Putamen (tissue), 1 donor: ENCODE results near the gene PCSK6.
A peak's percentile ranks its signal among the peaks of the same experiment; 100 is the strongest.

ENCODE experiments used
- DNase-seq: peaks from one replicate; pipeline ENCODE4 v3.0.0-alpha.2; 2016; ENCODE audit warnings: low spot score

Gene PCSK6

GRCh38 chr15:101446518-101447167, 42.9 kb downstream of the PCSK6 start:
- DNase-seq: no peak

- DNase-seq: no peak
Measured at GRCh38 chr15:101445562-101446517, 43.7 kb downstream of the PCSK6 start.

- DNase-seq: no peak
Measured at GRCh38 chr15:101444807-101445508, 44.5 kb downstream of the PCSK6 start.

DNA sequence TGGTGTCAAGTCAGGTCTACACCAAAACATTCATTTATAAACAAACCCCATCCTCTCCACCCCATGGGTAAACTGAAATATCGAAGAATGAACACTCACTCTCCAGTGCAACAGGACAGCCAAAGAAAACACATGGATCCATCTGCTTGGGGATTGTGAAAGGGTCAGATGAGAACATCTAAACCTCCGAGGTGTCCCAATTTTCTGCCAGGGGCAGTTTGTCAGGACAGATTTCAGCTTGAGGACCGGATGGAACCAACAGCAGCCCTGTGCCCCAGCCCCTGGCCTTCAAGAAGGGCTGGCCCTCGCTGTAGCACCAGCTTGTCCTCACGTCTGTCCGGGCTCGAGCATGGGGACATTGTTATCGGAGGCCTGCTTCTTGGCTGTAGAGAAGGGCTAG, 45.5 kb downstream of the PCSK6 start:
- no peak for DNase-seq

GRCh38 chr15:101442272-101442671, 47.2 kb downstream of the PCSK6 start:
- DNase-seq: no peak

GRCh38 chr15:101441696-101442095, 47.8 kb downstream of the PCSK6 start:
- no peak for DNase-seq

DNA sequence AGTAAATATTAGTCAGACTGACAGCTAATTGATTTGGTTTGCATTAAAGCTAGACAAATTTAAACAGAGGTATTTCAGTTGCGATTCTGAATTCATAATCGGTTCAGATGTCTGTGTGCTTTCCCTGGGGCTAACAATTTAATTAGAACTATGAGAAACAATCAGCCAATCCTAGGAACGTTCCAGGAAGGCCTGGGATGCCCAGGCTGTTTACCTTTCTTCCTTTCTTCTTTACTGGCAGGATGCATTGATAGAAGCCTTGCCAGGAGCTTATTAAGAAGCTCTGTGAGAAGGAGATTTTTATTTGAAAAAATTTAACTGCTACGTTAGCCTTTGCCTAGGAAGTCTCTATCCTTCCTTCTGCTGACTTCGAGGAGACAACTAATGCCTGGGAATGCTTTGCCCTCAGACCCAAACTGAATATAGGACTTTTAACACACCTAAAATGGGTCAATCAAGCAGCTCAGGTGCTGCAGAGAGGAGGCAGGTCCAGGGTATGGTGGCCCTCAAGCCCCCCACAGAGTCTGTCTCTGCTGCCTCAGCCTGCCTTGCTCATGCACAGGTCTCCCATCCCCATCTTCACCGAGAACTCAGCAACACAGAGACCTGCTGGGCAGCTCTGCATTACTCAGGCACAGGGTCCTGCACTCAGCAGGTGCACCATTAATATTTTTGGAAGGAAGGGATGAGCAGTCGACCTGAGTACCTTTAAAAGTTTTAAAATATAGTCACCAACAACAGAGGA, 48.5 kb downstream of the PCSK6 start:
- no peak for DNase-seq

DNA sequence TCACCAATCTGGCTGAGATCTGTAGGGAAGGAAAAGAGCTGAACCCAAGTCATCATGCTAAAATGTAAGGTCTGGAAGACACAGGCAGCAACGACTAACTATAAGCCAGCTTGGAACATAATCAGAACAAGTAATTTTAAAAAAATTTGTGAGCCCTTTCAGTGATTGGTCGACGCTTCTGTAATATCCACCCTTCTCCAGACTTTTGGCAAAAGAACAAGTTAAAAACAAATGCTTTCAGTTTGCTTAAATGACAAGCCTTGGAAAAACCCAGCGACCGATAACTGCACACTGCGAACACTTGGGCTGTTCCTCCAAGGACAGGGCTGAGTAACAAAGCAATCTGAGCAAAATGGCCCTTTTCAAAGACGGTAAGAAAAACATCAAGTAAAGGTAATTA, 49.6 kb downstream of the PCSK6 start:
- DNase-seq: no peak

DNA sequence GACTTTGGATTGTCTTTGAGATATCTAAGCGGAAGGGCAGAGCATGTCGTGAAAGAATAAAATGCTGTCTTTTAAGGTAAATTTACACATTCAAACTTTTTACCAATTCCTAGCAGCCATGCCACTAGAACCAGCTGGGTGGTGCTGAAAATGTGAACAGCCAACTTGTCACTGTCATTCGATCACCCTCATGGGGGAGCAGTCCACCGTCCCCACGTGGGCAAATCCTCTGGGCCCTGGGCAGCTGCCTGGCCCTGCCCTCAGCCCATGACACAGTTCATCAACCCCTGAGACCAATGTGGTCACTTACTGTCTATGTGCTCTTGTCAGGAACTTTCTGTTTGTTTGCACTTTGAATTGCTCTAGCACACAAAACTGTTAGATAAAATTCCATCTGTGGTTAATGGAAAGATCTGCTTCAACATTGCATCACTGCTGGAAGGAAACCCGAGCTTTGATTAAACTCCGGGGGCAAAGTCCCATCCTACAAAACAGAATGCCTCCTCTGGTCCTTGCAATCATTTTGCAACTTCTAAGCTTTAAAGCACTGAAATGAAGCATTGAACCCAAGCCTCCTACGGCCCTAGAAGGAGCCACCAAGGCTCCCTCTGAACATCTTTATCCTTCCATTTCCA, 50.1 kb downstream of the PCSK6 start:
- DNase-seq: no peak

GRCh38 chr15:101438482-101439284, 50.8 kb downstream of the PCSK6 start:
- no peak for DNase-seq

DNA sequence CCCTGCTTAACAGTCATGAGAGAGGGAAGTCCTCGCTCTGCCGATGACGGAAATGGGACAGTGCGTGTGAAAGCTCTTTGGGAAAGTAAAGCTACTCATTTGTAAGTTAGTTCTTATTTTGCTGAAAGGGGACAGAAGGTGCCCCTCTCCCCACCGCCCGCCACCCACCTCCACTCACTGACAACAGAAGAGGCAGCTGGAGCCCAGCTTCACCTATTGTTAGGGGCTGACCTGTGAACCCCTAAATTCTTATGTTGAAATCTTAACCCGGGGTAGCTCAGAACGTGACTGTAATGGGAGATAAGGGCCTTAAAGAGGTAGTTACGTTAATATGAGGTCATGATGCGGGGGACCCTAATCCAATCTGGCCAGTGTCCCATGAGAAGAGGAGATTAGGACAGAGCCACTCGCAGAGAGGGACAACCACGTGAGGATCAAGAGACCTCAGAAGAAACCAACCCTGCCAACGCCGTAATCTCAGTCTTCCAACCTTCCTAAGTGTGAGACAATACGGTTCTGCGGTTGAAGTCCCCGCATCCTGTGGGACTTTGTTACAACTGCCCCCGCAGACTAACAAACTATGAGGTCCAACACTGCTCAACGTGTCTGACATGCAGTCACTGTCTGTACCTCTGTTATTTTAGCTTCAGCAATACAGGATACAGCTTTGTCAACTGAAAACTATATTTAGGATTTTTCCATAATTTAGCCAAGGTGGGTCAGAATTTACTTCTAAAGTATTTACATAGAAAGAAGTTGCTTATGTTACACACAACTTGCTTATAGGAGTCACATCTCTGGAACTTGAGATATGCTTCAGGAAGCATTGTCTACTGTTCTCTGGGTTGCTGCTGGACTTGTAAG, 51.7 kb downstream of the PCSK6 start:
- no peak for DNase-seq

DNA sequence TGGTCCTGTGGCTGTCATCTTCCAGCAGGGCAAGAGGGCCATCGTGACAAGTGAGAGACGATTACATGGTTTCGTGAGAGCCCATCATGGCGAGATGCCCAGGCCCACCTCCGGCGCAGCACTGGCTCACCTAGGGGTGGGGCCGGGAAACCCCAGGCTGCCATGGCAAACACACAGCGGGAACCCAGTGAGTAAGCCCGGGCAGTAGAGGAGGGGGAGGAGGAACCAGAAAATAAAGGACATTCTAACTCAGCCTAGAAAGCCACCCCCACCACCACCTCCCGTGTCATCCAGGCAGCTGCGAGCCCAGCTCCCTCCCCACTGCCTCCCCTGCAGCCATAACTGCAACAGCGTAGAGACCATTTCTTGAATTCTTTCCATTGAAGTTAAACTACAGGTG, 52.3 kb downstream of the PCSK6 start:
- DNase-seq: peak; percentile 71

- DNase-seq: no peak
Measured at GRCh38 chr15:101436526-101436925, 53.0 kb downstream of the PCSK6 start.

- DNase-seq: no peak
Measured at GRCh38 chr15:101435761-101436160, 53.7 kb downstream of the PCSK6 start.

GRCh38 chr15:101434032-101434920, 55.2 kb downstream of the PCSK6 start:
- DNase-seq: no peak

DNA sequence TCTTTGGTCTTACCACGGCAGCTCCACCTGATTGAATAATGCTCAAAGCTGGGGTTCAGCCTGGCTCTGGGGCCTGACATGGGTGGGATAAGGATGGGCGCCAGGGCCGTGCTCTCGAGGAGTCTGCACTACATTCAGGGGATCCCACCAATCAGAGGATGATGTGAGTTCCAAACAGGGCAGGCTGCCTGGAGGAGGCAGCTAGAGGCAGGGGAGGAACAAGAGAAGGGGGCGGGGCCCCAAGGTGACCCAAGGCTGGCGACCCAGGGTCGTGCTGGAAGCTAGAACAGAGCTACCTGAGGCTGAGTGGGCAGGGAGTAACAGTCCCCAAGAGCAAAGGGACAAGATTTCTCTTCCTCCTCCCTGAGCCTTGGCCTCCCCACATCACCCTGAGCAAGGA, 56.1 kb downstream of the PCSK6 start:
- no peak for DNase-seq

DNA sequence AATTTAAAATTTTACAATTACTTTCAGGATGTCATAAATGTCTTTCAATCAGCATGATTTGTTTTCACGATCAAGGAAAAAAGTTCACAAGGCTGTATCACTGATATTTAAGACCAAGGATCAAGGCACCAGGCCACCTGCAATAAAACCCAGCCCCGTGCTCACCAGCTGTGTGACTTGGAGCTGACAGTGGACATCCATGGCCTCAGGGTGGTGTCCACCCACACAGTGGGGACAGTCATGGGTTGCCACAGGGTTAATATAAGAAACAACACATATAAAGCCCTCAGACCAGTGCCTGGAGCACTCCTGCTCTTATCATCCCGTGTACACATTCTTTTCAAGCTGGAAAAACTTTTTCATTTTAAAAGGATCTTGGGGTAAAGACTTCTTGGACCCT, 56.5 kb downstream of the PCSK6 start:
- no peak for DNase-seq

DNA sequence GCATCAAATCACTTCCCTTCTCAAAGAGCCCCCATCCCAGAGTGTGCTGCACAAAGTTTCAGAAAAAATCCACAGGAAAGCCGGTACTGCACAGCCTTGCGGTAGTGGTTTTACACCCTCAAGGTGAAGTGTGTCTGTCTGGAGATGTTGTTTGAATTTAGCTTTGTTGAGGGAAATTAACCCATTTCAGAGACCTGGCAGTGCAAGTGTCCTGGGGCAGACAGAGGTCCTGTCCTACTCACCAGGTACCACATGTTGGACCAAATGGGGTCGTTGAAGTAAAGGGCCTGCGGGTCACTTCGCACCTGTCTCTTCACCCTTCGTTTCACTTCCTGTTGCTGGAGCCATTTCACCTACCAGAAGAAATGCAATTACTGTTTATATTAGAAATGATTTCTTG, 57.8 kb downstream of the PCSK6 start:
- no peak for DNase-seq

DNA sequence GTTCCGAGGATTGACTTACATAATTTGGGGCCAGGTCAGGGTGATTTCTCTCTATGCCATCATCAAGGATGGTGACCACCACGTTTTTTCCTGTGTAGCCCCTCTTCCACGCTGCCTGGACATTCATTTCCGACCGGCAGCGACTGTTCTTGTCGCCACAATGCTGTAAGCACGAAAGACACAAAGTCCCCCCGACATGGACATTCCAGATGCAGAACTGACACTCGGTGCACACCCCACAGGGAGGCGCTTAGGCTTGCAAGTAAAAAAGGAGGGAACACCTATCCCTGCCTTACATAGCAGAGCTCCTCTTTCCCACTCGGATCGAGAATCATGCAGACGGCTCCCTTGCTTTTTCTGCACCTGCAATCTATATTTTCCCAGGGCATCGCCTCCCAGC, 58.2 kb downstream of the PCSK6 start:
- DNase-seq: no peak
